Stimulated activated naive CD8-positive, alpha-beta T cell treated with anti-CD3 and anti-CD28 coated beads, Interleukin-15, Interleukin-2, amounts not matched to agents 100 U/mL and 50 U/mL, for 24 hours (primary cell): ENCODE results near the gene MAL.

Experiments
- ATAC-seq: fragments of 150-1000 bp; cut with Tn5 transposase; one replicate; pipeline ENCODE4 v1.10.0; 2021
- DNase-seq: peaks from one replicate; pipeline ENCODE4 v3.0.0; 2021

The MAL gene

GRCh38 chr2:95025406-95026319, at the start of gene MAL:
Gene MAL, plus strand, starts transcription at chr2:95025708. Its CDS starts 85 bp downstream, at chr2:95025793.
- peak; percentile 53 for ATAC-seq
- peak; percentile 69 for DNase-seq

DNA sequence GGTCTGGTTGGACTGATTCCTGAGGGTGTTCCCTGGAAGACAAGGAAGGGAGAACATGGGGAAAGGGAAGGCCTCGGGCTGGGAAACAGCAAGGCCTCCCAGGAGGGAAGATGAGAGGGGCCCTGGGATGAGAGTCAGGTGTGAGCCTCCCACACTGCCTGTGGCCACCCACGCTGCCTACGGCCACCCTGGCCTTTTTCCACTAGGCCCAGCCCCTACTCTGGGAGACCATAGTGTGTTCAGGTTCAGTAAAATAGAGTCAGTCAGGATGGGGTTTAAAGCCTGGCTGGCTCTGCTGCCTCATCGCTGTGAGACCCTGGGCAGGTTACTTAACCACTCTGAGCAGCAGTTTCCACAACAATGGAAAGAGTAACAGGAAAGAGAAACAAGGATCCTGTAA, 47.7 kb upstream of the MAL start:
- DNase-seq (no peak), ATAC-seq (no peak)

DNA sequence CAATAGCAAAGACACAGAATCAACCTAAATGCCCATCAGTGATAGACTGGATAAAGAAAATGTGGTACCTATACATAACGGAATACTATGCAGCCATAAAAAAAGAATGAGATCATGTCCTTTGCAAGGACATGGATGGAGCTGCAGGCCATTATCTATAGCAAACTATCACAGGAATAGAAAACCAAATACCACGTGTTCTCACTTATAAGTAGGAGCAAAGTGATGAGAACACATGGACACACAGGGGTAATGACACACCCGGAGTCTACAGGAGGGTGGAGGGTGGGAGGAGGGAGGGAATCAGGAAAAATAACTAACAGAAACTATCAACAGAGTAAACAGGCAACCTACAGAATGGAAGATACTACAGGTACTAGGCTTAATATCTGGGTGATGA, 46.6 kb upstream of the MAL start:
- DNase-seq (no peak), ATAC-seq (no peak)

DNA sequence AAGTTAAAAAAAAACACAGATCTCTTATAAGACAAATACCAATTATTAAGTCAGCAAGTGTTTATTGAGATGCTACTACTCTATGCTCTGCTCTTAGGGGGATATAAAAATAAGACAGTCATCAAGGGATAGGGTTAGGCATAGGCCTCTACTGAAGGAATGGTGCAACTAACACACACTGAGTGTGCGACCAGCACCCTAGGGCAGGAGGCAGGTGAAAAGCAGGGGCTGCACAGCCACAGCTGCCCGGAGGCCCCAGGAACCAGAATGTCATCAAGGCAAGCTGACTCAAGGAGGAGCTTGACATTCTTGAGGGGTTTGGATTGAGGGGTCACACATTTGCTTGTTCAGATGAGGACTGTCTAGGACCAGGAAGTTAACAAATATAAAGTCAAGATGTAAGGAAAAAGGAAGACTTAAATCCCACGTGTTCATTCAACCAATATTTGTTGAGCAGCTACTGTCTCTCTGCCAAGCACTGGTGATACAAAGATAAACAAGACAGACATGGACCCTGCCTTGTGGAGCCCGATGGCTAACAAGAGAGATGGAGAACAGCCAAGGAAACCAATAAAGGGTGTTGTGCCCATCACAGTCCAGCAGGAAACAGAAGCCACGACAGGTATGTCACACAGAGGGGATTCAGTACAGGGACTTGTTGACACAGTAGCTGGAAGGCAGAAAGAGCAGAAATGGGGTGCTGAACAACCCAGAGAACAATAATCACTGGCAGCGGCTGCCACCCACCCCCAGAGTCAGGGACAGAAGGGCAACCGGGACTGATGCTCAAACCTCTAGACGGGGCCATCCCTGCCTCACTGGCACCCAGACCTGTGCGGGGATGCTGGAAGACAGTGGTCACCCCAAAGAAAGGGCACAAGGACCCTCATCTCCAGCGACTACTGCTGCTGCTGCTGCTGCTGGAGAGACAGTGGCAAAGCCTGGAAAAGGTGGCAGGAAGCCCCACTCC, 45.8 kb upstream of the MAL start:
- no peak for ATAC-seq
- no peak for DNase-seq

- no peak for DNase-seq
- no peak for ATAC-seq
These were observed 45.1 kb upstream of the MAL start for GRCh38 chr2:94980406-94980805.

DNA sequence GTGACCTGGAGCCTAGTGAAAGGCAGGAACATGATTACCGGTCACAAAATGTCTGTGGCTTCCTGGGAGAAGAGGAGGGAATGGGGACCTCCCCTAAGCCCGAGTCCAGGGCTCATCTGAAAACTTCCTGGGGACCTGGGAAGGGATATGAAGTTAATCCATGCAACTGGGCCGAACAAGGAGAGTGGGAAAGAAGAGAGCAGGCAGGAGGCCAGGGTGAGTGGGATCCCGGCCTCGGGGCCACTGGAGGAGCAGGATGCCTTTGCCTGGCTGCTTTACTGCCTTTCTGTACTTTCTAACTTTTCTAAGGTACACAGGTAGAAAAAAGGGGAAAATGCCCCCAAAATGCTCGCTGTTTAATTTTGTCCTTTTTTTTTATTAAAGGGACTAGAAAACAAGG, 43.4 kb upstream of the MAL start:
- DNase-seq = no peak
- no peak for ATAC-seq

- no peak for DNase-seq
These were observed 42.8 kb upstream of the MAL start for GRCh38 chr2:94982675-94983074.

DNA sequence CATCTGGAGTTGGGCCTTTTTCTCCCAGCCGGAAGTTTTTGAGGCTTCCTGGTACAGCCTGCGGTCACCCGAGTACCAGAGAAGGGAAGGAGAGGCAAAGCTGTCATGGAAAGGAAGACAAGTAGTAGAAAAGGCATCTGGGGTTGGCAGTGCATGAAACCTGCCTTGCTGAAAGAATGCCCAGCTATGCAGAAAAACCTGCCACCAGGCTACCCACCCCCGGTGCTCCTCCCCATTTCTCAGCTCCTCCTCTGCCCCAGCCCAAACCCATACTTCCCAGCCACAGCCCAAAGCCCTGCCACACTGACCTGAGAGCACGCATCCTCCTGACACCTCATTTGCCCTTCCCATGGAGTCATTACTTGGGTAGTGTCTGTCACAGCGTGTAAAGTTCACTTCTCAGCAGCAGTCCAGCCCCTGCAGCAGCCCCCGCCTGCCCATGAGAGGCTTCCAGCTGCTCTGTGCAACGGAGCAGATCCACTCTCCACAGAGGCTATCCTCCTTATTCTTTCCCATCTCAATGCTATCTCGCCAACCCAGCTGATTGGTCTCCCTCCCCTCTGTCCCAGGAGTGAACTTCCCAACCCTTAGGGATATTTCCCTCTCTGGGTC, 40.4 kb upstream of the MAL start:
- ATAC-seq = no peak
- no peak for DNase-seq

More at GRCh38 chr2:94982675-94983074, 42.8 kb upstream of the MAL start:
- no peak for ATAC-seq

DNA sequence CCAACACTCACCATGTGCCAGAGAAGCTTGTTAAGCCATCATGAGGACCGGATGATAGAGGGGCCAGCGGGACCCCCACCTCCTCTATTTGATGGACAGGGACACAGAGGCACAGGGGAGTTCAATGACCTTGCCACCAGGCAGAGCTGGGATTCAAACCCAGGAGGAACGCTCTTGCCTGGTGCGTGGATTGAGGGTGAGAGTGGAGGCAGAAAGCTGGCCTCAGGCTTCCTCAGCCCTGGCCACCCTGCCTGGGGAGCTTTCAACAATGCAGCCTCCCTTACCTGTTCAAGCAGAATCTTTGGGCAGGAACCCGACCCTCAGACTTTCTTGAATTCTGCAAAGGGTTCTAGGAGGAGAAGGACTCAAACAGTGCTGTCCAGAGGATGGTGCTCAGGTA, 39.9 kb upstream of the MAL start:
- DNase-seq (no peak), ATAC-seq (no peak)

DNA sequence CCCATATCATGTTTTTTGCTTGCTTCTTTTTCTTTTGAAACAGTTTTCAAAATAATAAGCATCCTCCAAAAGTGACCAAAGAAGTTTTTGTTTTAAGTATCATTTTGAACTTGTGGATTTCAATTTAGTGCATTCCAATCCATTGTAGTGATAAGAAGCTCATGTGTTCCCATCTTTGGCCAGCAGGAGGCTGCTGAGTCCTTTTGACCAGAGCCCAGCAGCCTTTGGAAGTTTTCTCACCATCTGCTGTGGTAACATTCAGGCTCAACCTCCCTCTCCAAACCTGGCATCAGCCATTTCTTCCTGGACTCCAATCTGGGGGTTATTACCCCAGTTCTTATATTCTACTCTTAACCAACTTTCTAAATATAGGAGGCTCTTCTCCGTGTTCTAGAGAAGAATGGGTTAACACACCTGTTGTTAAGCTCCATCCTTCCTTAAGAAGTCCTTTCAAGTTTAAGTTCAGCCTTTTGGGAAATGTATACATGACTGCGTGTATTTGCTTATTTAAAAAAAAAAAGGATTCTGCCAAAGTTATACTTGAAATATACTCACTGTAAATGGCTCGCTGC, 39.0 kb upstream of the MAL start:
- no peak for ATAC-seq
- peak; percentile 46 for DNase-seq

GRCh38 chr2:94987074-94988020, 38.2 kb upstream of the MAL start:
- DNase-seq (no peak), ATAC-seq (no peak)

DNA sequence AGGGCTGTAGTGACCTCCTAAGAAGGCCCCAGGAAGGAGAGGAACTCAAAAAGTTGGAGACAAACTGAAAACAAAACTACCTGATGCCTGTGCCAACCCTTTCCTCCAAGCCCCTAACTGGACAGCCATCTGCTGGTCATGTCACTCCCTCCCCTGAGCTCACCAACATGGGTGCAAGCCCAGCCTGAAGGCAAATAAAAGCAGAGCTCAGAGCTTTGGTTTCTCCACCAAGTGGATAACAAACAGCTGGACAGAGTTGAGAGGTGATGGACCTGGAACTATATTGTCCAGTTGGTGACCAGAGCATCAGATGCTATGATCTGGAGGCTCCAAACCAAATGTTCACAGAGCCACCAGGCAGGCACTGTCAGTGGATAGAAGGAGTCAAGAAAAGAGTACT, 34.6 kb upstream of the MAL start:
- DNase-seq = no peak
- no peak for ATAC-seq

DNA sequence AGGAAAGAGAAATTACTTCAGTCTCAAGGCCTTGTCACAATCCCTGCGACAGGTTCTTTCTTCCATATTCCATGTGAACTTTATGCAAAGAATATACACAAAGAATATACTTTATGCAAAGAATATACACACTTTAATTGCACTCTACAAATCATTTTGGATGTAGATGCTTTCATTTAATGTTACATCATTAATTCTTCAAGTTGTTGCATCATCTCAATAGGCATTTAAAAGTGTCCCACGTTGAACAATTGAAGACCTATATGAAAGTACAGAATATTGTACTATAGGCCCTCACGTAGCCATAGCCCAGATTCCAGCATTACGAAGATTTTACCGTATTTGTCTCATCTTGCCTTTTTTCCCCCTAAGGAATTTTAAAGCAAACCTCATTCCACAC, 33.1 kb upstream of the MAL start:
- no peak for ATAC-seq
- no peak for DNase-seq

- no peak for DNase-seq
- no peak for ATAC-seq
These were observed 32.1 kb upstream of the MAL start for GRCh38 chr2:94993176-94994062.

DNA sequence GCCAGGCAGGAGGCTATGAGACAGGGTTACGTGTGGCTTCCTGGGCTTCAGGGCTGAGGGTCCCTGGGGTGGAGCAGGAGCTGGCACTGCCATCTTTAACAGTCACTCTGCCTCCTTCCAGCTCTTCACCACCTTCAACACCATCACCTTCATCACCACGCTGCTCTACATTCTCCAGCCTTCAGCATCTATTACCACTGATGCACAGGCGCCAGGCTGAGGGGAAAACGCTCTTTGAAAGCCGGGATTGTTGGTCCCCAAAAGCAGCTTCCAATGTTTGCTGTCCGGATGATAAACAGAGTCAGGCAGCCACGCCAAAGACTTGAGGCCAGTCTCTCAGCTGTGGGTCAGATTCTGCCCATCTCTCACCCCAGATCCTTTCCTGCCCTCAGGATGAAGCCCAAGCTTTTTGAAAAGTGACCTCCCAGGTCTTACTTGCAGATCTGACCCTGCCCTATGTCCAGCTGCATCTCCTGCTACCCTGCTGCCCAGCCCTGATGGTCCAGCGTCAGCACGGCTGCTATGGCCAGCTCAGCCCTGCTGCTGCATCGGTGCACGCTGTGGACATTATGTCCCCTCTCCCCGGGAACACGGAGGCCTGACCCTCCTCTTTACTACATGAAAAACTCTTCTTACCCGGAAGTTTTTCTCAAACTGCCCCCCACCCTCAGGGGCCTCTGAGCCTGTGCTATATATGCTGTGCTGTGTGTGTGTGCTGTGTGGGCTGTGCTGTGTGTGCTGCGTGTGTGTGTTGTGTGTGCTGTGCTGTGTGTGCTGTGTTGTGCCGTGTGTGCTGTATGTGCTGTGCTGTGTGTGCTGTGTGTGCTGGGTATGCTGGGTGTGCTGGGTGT, 31.2 kb upstream of the MAL start:
- no peak for DNase-seq
- ATAC-seq = no peak

DNA sequence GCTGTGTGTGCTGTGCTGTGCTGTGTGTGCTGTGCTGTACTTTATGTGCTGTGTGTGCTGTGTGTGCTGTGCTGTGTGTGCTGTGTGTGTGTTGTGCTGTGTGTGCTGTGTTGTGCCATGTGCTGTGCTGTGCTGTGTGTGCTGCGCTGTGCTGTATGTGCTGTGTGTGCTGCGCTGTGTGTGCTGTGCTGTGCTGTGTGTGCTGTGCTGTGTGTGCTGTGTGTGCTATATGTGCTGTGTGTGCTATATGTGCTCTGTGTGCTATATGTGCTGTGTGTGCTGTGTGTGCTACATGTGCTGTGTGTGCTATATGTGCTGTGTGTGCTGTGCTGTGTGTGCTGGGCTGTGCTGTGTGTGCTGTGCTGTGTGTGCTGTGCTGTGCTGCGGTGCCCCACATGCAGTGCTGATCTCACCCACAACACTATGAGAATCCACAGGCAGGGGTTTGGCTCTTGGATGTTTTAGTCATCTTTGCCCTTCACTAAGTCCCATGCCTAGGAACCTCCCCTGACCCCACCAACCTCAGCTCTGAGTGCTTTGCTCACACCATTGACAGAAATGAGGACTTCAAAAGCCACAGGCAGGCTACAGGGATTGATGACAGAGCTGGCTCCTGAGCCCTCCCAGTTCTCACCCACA, 30.5 kb upstream of the MAL start:
- DNase-seq = no peak
- no peak for ATAC-seq

DNA sequence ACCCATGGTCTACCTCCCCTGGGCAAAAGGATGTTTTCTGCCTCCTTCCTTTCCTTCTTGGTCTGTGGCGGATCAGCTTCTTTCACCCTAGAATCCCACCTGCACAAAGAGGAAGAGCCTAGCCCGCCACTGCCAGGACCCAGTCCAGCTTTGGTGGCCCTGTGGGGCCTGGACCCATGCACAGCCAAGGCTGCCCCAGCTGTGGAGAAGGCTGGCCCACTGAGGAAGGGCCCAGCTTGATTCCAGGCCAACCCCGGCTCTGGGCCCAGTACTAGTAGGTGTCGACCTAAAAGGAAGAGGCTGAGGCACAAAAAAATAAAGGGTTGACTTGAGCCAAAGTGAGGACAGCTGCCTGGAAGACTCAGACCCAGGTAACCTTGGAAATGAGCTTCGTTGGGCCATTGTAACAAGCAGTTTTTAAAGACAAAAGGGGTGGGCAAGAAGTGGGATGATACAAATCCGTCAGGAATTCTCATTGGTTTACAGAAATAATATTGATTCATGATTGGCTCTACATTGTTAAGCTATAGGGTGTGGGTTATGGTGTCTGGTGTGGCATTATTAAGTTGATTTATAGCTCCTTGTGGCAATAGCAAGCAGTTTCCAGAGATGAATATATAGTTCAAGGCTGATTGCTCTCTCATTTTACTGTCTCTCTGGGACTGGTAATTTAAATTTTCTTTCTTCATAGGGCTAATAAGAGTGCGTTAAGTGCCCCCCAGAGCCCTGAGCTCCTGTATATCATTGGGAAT, 29.8 kb upstream of the MAL start:
- DNase-seq = no peak
- ATAC-seq = no peak
